GM19099 (cell line): Measurements from ENCODE around the gene TRPM8.

ENCODE experiments used
- POLR2A ChIP-seq: IDR thresholded peaks from 3 replicates; pipeline ENCODE4 v1.6.1; 2011; ENCODE audit warnings: low read depth; ENCODE audit not compliant: insufficient read length; ENCODE audit errors: extremely low read depth

The TRPM8 gene

GRCh38 chr2:233917116-233917515 is at the start of gene TRPM8:
TSS of gene TRPM8 (plus strand) at chr2:233917373. CDS start at chr2:233926538, 9,165 bp downstream.
- TF ChIP-seq POLR2A = no peak

- peak; percentile 77 for TF ChIP-seq POLR2A
Measured at GRCh38 chr2:233867993-233868532, 49.1 kb upstream of the TRPM8 start, which contains the start of gene MSL3B. TSS of gene MSL3B (minus strand) at chr2:233868386.

- TF ChIP-seq POLR2A = no peak
Measured at GRCh38 chr2:233871432-233871831, 45.7 kb upstream of the TRPM8 start.

GRCh38 chr2:233882353-233882752 is 34.8 kb upstream of the TRPM8 start:
- TF ChIP-seq POLR2A = no peak

- TF ChIP-seq POLR2A = no peak
Measured at GRCh38 chr2:233892793-233893192, 24.4 kb upstream of the TRPM8 start.

GRCh38 chr2:233901367-233901766 is 15.8 kb upstream of the TRPM8 start:
- no peak for TF ChIP-seq POLR2A

GRCh38 chr2:233901884-233902283 is 15.3 kb upstream of the TRPM8 start:
- TF ChIP-seq POLR2A = no peak

- no peak for TF ChIP-seq POLR2A
Measured at GRCh38 chr2:233905945-233906344, 11.2 kb upstream of the TRPM8 start.

- TF ChIP-seq POLR2A = no peak
Measured at GRCh38 chr2:233907627-233908026, 9.5 kb upstream of the TRPM8 start.

- no peak for TF ChIP-seq POLR2A
Measured at GRCh38 chr2:233912691-233913423, 4.3 kb upstream of the TRPM8 start.

GRCh38 chr2:233915128-233915527 is 2.0 kb upstream of the TRPM8 start:
- no peak for TF ChIP-seq POLR2A

GRCh38 chr2:233919319-233919718 is 2.1 kb downstream of the TRPM8 start:
- TF ChIP-seq POLR2A = no peak

- TF ChIP-seq POLR2A = no peak
Measured at GRCh38 chr2:233919938-233920337, 2.8 kb downstream of the TRPM8 start.

- no peak for TF ChIP-seq POLR2A
Measured at GRCh38 chr2:233922471-233922870, 5.3 kb downstream of the TRPM8 start.

GRCh38 chr2:233925402-233925801 is 8.2 kb downstream of the TRPM8 start:
- TF ChIP-seq POLR2A = no peak

GRCh38 chr2:233926806-233927205 is 9.6 kb downstream of the TRPM8 start:
- TF ChIP-seq POLR2A = no peak
